ENCODE data around the gene SPINK8.

GRCh38 chr3:48356419-48356818 lies 23.0 kb upstream of the SPINK8 start:
- TF ChIP-seq EZH2phosphoT487 (IDR thresholded peaks at IDR 0.05; ENCODE audit: insufficient read depth, low read depth) = no peak
- TF ChIP-seq EZH2 (IDR thresholded peaks at IDR 0.05; ENCODE audit: insufficient read depth, poor library complexity, severe bottlenecking) = no peak
